ENCODE measurements around the gene DRC7. TPM values are rescaled to one million over a fixed set of nuclear protein-coding genes. Genes with fewer than 3 reads are reported as not detected.

Gene DRC7
- total and polyA plus RNA-seq, 9 of the 15 experiments (the other 6 are each of a cell fraction or from before 2014, with no cell fraction given) = 0.04 to 0.33 (median 0.12) TPM; not detected in 3

- TF ChIP-seq ZNF318 (IDR thresholded peaks at IDR 0.05; ENCODE audit: borderline replicate concordance in 1 of 2, low read depth in 1 of 2) (peak in 1 of 2 experiments; percentile 92; a peak in 1 of 4 replicates), PHB (CRISPR knock-in tag; IDR thresholded peaks at IDR 0.05) (no peak), STAT5A (IDR thresholded peaks at IDR 0.05; ENCODE audit: borderline replicate concordance, low read length) (no peak), ZNF740 (CRISPR knock-in tag; IDR thresholded peaks at IDR 0.05) (no peak), ZNF740 (tag; IDR thresholded peaks at IDR 0.05) (no peak), ARID3A (IDR thresholded peaks at IDR 0.05; ENCODE audit: borderline replicate concordance, low read depth, low read length) (no peak), ZNF551 (CRISPR knock-in tag; IDR thresholded peaks at IDR 0.05) (no peak), UBTF (IDR thresholded peaks at IDR 0.05; ENCODE audit: borderline replicate concordance in 1 of 2, low read depth in 2 of 2, low read length in 2 of 2) (no peak; a peak in 1 of 4 replicates), RHOXF2B (CRISPR knock-in tag; conservative IDR thresholded peaks at IDR 0.05) (no peak), RNF2 (IDR thresholded peaks at IDR 0.05) (peak; percentile 77; the same call in 1 of the 2 replicates)
These were observed 26.9 kb upstream of the DRC7 start (continued) for GRCh38 chr16:57667526-57668262.
